B cell (primary cell): ENCODE results near the gene RAI1.

ENCODE experiments used
- CTCF ChIP-seq: fragments of 200-600 bp; IDR thresholded peaks from one replicate; pipeline ENCODE4 v1.8.0; 2022; ENCODE audit warnings: antibody characterized with exemption, mild to moderate bottlenecking
- EZH2 ChIP-seq: IDR thresholded peaks from 2 replicates; pipeline ENCODE4 v1.6.1; 2012; ENCODE audit warnings: borderline replicate concordance, low read depth, mild to moderate bottlenecking, moderate library complexity, low read length; ENCODE audit not compliant: insufficient read depth, poor library complexity, severe bottlenecking

GRCh38 chr17:17819111-17819510 is 137.9 kb downstream of the RAI1 start:
- TF ChIP-seq CTCF, result no peak
- TF ChIP-seq EZH2, result no peak
